Astrocyte of the cerebellum (primary cell): ENCODE data around the gene NMT2.

ENCODE experiments used
- DNase-seq: peaks from one replicate; pipeline ENCODE4 v3.0.0-alpha.2; 2011; ENCODE audit warnings: low read depth
- H3K4me3 ChIP-seq: 2 replicates; pipeline ENCODE4 v1.5.1; 2011; ENCODE audit warnings: mild to moderate bottlenecking, low read depth, low read length, moderate library complexity
- in situ Hi-C: cut with HindIII; loops from 2 replicates; pipeline ENCODE4 v1.10.0; 2017; ENCODE audit warnings: low sequenced_read_pairs
- TF ChIP-seq, protein P1 (sequence below): IDR thresholded peaks from 2 replicates; pipeline ENCODE4 v1.5.1; 2012; ENCODE audit warnings: low read length, low read depth, moderate library complexity, mild to moderate bottlenecking; ENCODE audit errors: missing control alignments

Gene NMT2

DNA sequence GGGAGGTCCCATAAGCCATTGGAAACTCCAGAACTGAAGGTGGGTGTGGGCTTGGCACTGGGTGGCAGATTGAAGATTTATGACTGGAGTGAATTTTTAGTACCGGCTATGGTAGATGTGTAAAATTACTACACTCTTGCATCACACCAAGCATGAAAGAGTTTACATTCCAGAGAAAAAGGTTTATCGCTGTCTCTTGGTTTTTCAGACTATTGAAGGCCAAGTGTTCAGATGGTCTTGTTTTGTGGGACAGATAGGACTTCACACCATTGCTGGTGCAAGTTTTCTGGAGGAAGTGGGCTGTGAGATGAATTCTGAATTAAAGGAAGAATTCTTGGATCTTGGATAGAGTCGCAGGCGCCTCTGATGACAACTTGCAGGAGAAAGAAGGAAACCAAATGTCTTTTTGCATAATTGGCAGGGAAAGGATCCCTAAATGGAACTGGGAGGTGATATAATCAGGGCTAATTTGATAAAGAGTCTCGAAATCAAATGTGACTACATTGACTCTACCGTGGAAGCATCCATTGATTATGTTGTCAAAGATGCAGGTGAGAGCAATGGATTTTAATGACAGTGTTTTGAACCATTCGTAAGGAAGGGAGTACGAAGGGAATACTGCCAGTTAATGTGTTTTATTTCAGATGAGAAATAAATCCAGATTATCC is 14.2 kb upstream of the NMT2 start:
- no peak overlapping the region for H3K4me3 ChIP-seq
- in situ Hi-C loops = no loop called here
- no peak for DNase-seq
- TF ChIP-seq, protein P1, sequence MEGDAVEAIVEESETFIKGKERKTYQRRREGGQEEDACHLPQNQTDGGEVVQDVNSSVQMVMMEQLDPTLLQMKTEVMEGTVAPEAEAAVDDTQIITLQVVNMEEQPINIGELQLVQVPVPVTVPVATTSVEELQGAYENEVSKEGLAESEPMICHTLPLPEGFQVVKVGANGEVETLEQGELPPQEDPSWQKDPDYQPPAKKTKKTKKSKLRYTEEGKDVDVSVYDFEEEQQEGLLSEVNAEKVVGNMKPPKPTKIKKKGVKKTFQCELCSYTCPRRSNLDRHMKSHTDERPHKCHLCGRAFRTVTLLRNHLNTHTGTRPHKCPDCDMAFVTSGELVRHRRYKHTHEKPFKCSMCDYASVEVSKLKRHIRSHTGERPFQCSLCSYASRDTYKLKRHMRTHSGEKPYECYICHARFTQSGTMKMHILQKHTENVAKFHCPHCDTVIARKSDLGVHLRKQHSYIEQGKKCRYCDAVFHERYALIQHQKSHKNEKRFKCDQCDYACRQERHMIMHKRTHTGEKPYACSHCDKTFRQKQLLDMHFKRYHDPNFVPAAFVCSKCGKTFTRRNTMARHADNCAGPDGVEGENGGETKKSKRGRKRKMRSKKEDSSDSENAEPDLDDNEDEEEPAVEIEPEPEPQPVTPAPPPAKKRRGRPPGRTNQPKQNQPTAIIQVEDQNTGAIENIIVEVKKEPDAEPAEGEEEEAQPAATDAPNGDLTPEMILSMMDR = no peak

DNA sequence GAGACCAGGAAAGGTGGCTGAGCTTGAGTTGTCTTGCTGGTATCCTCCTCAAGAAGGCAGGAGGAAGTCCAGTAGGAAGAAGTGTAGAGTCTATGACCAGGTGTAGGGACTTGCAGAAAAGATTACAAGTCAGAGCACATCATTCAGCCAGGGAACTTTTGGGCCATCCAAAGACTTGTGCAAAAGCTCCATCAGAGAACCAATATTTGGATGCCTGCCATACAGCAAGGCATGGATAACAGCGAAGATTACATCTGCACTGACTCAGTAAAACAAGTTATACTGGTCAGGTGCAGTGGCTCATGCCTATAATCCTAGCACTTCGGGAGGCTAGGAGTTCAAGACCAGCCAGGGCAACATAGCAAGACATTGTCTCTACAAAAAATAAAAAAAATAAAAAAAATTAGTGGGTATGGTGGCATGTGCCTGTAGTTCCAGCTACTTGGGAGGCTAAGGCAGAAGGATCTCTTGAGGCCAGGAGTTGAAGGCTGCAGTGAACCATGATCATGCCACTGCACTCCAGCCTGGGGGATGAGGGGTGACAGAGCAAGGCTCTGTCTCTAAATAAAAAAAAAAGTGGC is 13.2 kb upstream of the NMT2 start:
- no peak overlapping the region for H3K4me3 ChIP-seq
- TF ChIP-seq, protein P1 = no peak
- in situ Hi-C loops = no loop called here
- DNase-seq = no peak

DNA sequence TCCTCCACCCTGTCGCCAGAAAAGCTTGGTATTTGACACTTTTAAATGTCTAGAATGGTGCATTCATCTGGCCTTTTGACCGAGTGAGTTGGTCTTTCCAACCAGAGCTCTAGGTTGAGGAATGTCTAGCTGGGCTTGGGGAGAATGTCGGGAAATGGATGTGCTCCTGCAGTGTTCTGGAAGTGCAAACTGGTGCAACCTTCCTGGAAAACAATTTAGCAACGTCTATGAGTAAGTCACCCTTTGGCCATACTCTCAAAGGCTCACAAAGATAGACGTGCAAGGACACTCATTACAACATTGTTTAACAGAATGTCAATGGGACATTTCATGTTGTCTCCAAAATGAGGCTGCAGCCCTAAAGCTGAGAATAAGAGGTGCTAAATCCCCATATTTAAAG is 12.2 kb upstream of the NMT2 start:
- in situ Hi-C loops = no loop called here

DNA sequence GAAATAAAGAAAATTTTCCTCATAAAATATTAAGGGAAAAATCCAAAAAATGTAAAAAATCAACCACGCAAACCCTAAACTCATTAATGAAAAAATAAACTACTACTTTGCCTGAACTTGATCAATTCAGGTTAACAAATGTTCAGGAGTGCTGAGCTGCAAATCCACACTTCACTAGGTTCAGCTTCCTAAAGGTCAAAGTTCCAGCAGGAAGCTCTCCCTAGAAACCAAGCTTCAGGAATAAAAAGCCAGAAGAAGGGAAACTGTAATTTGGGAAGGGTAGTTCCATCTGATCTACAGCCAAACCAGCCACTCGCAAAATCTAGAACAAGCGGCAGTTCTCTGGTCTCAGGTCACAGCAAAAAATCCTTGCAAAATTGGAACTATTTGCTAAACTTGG is 7.8 kb upstream of the NMT2 start:
- H3K4me3 ChIP-seq = no peak overlapping the region
- in situ Hi-C loops = no loop called here
- DNase-seq = no peak
- TF ChIP-seq, protein P1 = no peak

More for the DNA sequence above, 12.2 kb upstream of the NMT2 start:
- no peak for DNase-seq
- TF ChIP-seq, protein P1 = no peak
- H3K4me3 ChIP-seq = no peak overlapping the region

DNA sequence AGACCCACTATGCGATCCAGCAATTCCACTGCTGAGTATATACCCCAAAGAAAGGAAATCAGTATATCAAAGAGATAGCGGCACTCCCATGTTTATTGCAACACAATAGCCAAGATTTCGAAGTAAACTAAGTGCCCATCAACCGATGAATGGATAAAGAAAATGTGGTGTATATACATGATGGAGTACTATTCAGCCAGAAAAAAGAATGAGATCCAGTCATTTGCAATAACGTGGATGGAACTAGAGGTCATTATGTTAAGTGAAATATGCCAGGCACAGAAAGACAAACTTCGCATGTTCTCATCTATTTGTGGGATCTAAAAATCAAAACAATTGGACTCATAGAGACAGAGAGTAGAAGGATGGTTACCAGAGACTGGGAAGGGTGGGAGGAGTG is 7.1 kb upstream of the NMT2 start:
- H3K4me3 ChIP-seq = no peak overlapping the region
- DNase-seq = no peak
- TF ChIP-seq, protein P1 = no peak
- in situ Hi-C loops = no loop called here

DNA sequence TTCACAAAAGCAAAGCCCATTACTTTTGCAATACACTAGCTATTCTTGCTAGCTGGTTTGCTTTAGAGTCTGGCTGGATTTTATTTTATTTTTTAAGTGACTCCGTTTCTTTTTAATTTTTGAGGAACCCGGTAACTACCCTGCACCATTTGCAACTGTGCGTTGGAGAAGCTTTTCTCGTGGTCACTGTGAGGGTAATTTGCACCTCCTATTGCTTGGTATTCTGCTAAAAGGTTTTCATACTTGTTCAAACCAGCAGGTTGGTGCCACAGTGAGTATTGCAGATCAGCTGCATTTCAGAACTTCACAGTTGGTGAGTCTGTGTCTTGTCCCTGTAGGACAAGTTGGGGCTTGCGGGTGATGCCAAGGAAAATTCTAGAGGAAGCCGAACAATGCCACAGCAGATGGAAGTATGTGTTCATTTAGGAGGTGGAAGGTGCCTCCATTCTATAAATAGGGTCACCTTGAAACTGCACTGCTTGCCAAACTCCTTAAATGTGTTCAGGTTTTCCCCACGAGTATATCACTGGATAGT is 3.9 kb upstream of the NMT2 start:
- TF ChIP-seq, protein P1 = no peak
- in situ Hi-C loops = no loop called here
- no peak overlapping the region for H3K4me3 ChIP-seq
- no peak for DNase-seq
